Middle frontal gyrus (tissue), 1 donor: ENCODE measurements around the gene SLC9A1.
"Not testable (repeated sequence)": the region's sequence is repeated elsewhere in the genome, so short reads cannot be mapped to it uniquely, and the experiment has no call there.

Experiments used
- DNase-seq: peaks from one replicate; pipeline ENCODE4 v3.0.0-alpha.2; 2015; ENCODE audit warnings: low spot score; ENCODE audit errors: extremely low spot score

The SLC9A1 gene

GRCh38 chr1:27154991-27155781 is at the start of gene SLC9A1:
TSS of gene SLC9A1 (minus strand) at chr1:27155125. CDS start at chr1:27154334, 791 bp downstream.
- peak; percentile 89 for DNase-seq

- no peak for DNase-seq
Measured at GRCh38 chr1:27203946-27204345, 49.0 kb upstream of the SLC9A1 start.

- DNase-seq, result no peak
Measured at GRCh38 chr1:27201295-27201694, 46.4 kb upstream of the SLC9A1 start.

- no peak for DNase-seq
Measured at GRCh38 chr1:27193194-27193593, 38.3 kb upstream of the SLC9A1 start.

- no peak for DNase-seq
Measured at GRCh38 chr1:27192039-27192529, 37.2 kb upstream of the SLC9A1 start.

GRCh38 chr1:27184665-27185064 is 29.7 kb upstream of the SLC9A1 start:
- DNase-seq, result not testable (repeated sequence)

GRCh38 chr1:27179979-27180378 is 25.1 kb upstream of the SLC9A1 start:
- no peak for DNase-seq

GRCh38 chr1:27179379-27179778 is 24.5 kb upstream of the SLC9A1 start:
- no peak for DNase-seq

GRCh38 chr1:27176954-27177353 is 22.0 kb upstream of the SLC9A1 start:
- no peak for DNase-seq

GRCh38 chr1:27176323-27176722 is 21.4 kb upstream of the SLC9A1 start:
- DNase-seq, result no peak

GRCh38 chr1:27172992-27173391 is 18.1 kb upstream of the SLC9A1 start:
- DNase-seq, result not testable (repeated sequence)

GRCh38 chr1:27166929-27167328 is 12.0 kb upstream of the SLC9A1 start:
- DNase-seq, result no peak

- DNase-seq, result no peak
Measured at GRCh38 chr1:27166351-27166802, 11.5 kb upstream of the SLC9A1 start.

GRCh38 chr1:27163093-27163492 is 8.2 kb upstream of the SLC9A1 start:
- DNase-seq, result no peak

- no peak for DNase-seq
Measured at GRCh38 chr1:27162090-27162489, 7.2 kb upstream of the SLC9A1 start.

GRCh38 chr1:27161594-27161993 is 6.7 kb upstream of the SLC9A1 start:
- DNase-seq, result no peak

GRCh38 chr1:27157194-27157593 is 2.3 kb upstream of the SLC9A1 start:
- no peak for DNase-seq

GRCh38 chr1:27154469-27154990 is 395 bp downstream of the SLC9A1 start:
- no peak for DNase-seq

- no peak for DNase-seq
Measured at GRCh38 chr1:27153927-27154358, 982 bp downstream of the SLC9A1 start.

GRCh38 chr1:27153549-27153886 is 1.4 kb downstream of the SLC9A1 start:
- DNase-seq, result no peak

GRCh38 chr1:27152829-27153548 is 1.9 kb downstream of the SLC9A1 start:
- no peak for DNase-seq
